Measurements from ENCODE around the gene TMTC1. TPM values are rescaled to one million over a fixed set of nuclear protein-coding genes. Genes with fewer than 3 reads are reported as not detected.

Gene TMTC1
- total and polyA plus RNA-seq, 8 donors: 0.85 to 37.7 (median 1.9) TPM

DNA sequence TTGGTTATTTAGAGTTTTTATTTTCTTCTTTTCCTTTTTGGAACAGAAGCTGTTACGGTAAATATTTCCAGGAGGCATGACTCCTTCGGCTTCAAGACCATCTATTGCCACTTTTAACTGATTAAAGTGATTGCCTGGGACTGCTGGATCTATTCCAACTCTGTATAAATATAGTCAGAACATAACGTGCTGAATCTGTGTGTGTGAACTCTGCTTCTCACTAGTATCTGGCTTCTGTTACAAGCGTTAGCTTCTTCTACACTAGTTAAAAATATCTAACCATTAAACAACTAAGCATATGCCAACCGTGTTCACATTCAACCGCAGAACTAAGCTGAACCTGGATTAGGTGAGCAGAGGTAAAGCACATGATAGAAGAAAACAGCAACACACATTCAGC is 49.0 kb downstream of the TMTC1 start:
- DNase-seq (no peak), ATAC-seq (no peak)
- H3K4me1 ChIP-seq: no peaks in the 10 kb centered on the region
- TF ChIP-seq, protein P1, sequence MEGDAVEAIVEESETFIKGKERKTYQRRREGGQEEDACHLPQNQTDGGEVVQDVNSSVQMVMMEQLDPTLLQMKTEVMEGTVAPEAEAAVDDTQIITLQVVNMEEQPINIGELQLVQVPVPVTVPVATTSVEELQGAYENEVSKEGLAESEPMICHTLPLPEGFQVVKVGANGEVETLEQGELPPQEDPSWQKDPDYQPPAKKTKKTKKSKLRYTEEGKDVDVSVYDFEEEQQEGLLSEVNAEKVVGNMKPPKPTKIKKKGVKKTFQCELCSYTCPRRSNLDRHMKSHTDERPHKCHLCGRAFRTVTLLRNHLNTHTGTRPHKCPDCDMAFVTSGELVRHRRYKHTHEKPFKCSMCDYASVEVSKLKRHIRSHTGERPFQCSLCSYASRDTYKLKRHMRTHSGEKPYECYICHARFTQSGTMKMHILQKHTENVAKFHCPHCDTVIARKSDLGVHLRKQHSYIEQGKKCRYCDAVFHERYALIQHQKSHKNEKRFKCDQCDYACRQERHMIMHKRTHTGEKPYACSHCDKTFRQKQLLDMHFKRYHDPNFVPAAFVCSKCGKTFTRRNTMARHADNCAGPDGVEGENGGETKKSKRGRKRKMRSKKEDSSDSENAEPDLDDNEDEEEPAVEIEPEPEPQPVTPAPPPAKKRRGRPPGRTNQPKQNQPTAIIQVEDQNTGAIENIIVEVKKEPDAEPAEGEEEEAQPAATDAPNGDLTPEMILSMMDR (IDR thresholded peaks at IDR 0.05): no peak
- H3K27ac ChIP-seq: no peak overlapping the region
- H3K4me3 ChIP-seq: no peak overlapping the region
- no peaks in the 10 kb centered on the region for H3K9me3 ChIP-seq
- no peaks in the 10 kb centered on the region for H3K27me3 ChIP-seq
- H3K36me3 ChIP-seq: no peaks in the 10 kb centered on the region
- intact Hi-C loops (cut with DNase I): no loop called here

DNA sequence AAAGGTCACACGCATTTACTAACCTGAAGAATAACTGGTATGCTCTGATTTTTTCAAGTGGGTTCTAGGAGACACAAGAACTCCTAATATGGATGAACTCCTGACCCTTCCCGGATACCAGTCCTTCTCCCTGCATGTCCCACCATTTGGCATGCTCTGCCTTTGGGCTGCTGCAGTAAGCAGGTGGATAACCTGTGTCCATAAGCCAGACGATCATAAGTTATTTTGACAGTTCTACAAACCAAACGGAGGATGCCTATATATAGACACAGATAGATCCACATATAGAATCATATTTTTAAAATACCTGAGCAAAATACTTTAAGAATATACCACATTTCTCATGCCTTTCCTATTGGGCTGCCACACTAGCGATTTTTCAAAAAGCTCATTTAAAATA is 49.4 kb downstream of the TMTC1 start:
- H3K4me3 ChIP-seq: no peak overlapping the region
- no peak overlapping the region for H3K27ac ChIP-seq
- ATAC-seq (no peak), DNase-seq (no peak)
- no peaks in the 10 kb centered on the region for H3K9me3 ChIP-seq
- no peaks in the 10 kb centered on the region for H3K4me1 ChIP-seq
- TF ChIP-seq, protein P1 (IDR thresholded peaks at IDR 0.05): no peak
- no peaks in the 10 kb centered on the region for H3K27me3 ChIP-seq
- H3K36me3 ChIP-seq: no peaks in the 10 kb centered on the region
- intact Hi-C loops (cut with DNase I): no loop called here

DNA sequence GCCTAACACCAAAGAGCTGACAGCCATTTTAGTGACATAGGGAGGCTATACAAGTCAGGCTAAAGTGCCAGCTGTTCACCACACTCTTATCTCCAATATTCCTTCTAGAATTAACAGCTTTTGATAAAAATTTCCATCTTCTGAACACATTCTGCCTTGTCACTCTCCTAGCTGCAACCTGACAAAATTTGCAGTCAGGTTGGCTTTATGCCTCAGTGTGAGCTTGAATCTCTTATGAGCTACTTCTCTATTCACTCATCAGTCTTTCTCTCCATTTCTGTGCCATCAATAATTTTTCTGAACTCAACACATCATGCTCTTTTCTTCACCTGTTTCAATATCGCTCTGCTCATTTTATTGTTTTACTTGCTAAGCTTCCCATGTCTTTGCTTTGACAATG is 50.2 kb downstream of the TMTC1 start:
- no peaks in the 10 kb centered on the region for H3K27me3 ChIP-seq
- TF ChIP-seq, protein P1 (IDR thresholded peaks at IDR 0.05): no peak
- H3K27ac ChIP-seq: no peak overlapping the region
- no peaks in the 10 kb centered on the region for H3K4me1 ChIP-seq
- DNase-seq (no peak), ATAC-seq (no peak)
- H3K36me3 ChIP-seq: no peaks in the 10 kb centered on the region
- no peaks in the 10 kb centered on the region for H3K9me3 ChIP-seq
- no peak overlapping the region for H3K4me3 ChIP-seq
- intact Hi-C loops (cut with DNase I): no loop called here

DNA sequence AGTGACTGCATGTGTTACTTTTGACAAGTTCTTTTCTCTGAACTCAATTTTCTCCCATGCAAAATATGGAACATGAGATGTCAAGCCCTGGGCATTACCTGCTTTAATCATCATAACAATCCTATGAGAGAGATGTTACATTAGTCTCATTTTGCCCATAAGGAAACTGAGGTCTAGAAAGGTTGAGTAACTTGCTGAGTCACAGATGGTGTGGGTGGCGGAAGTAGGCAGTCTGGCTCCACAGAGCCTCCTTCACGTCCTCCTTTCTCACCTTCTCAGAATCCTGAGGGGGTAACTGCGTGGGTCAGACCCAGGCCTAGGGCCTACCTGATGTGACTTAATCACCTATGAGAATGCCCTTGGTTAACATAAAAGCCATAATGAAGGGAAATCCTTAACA is 50.7 kb downstream of the TMTC1 start:
- no peaks in the 10 kb centered on the region for H3K4me1 ChIP-seq
- intact Hi-C loops (cut with DNase I): no loop called here
- TF ChIP-seq, protein P1 (IDR thresholded peaks at IDR 0.05): no peak
- DNase-seq: no peak
- no peaks in the 10 kb centered on the region for H3K36me3 ChIP-seq
- H3K27me3 ChIP-seq: no peaks in the 10 kb centered on the region
- H3K9me3 ChIP-seq: no peaks in the 10 kb centered on the region
- H3K27ac ChIP-seq: no peak overlapping the region
- ATAC-seq: no peak
- no peak overlapping the region for H3K4me3 ChIP-seq

DNA sequence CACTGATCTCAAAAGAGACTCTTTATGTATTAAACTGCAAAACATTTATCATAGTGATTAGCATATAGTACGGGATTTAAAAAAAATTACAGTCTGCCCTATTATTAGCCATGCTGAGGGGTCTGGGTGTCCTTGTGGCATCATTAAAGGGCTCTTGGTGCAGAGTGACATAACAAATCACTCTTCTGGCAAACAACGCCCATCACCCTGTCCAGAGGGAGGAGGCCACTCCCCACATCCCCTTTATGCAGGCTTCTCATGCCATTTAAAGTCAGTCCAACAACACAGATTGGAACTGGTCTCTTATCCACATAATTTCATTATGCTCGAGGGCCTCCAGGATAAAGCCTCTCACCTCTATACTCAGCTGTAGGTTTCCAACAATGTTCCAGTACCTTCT is 51.1 kb downstream of the TMTC1 start:
- intact Hi-C loops (cut with DNase I): no loop called here
- no peak for ATAC-seq

More for the DNA sequence above, 51.1 kb downstream of the TMTC1 start:
- TF ChIP-seq, protein P1 (IDR thresholded peaks at IDR 0.05): no peak
- Histone ChIP-seq H3K9me3 (no peaks in the 10 kb centered on the region), H3K27me3 (no peaks in the 10 kb centered on the region), H3K4me1 (no peaks in the 10 kb centered on the region), H3K4me3 (no peak overlapping the region), H3K27ac (no peak overlapping the region), H3K36me3 (no peaks in the 10 kb centered on the region)
- DNase-seq: no peak
